Fibroblast of lung (primary cell): Measurements from ENCODE around the gene KDM6B. TPM values are rescaled to one million over a fixed set of nuclear protein-coding genes. Genes with fewer than 3 reads are reported as not detected.

Experiments
- DNase-seq, 2 donors: peaks; one replicate each; pipeline versions ENCODE4 v3.0.0 to v3.0.0-alpha.2; 2010; ENCODE audit warnings: low read depth in 2 of 2
- H2AFZ ChIP-seq: 2 replicates; pipeline ENCODE4 v1.5.1; 2012; ENCODE audit warnings: low read length, control low read depth, inconsistent platforms
- H3K27ac ChIP-seq: 2 replicates; pipeline ENCODE4 v1.5.1; 2011; ENCODE audit warnings: low read length, control low read depth; ENCODE audit not compliant: insufficient read depth
- H3K27me3 ChIP-seq: 2 replicates; pipeline ENCODE4 v1.5.1; 2011; ENCODE audit warnings: mild to moderate bottlenecking, low read length; ENCODE audit not compliant: control insufficient read depth, insufficient read depth
- H3K36me3 ChIP-seq: 2 replicates; pipeline ENCODE4 v1.5.1; 2011; ENCODE audit warnings: low read length; ENCODE audit not compliant: control insufficient read depth, insufficient read depth
- H3K4me1 ChIP-seq: 2 replicates; pipeline ENCODE4 v1.5.1; 2011; ENCODE audit warnings: low read length; ENCODE audit not compliant: control insufficient read depth, insufficient read depth; ENCODE audit errors: extremely low read depth
- H3K4me2 ChIP-seq: 2 replicates; pipeline ENCODE4 v1.5.1; 2011; ENCODE audit warnings: low read length, control low read depth; ENCODE audit not compliant: insufficient read depth; ENCODE audit errors: extremely low read depth
- H3K4me3 ChIP-seq, 4 experiments: fragments of 200-600 bp in 1 of 4; sonication (generic) in 1 of 4; replicated peaks in 1 of 4; 2 replicates each; pipeline ENCODE4 v1.5.1; 2011 to 2016; ENCODE audit warnings: low read length in 4 of 4, low read depth in 3 of 4, mild to moderate bottlenecking in 3 of 4, control low read depth in 2 of 4, inconsistent platforms in 1 of 4, mixed read lengths in 1 of 4; ENCODE audit not compliant: insufficient read depth in 1 of 4; ENCODE audit errors: control extremely low read depth in 1 of 4
- H3K79me2 ChIP-seq: 2 replicates; pipeline ENCODE4 v1.5.1; 2012; ENCODE audit warnings: mild to moderate bottlenecking, low read length, inconsistent platforms; ENCODE audit not compliant: control insufficient read depth, insufficient read depth
- H3K9ac ChIP-seq: 2 replicates; pipeline ENCODE4 v1.5.1; 2011; ENCODE audit warnings: mild to moderate bottlenecking, low read length, control low read depth; ENCODE audit not compliant: insufficient read depth
- H3K9me3 ChIP-seq: 2 replicates; pipeline ENCODE4 v1.5.1; 2012; ENCODE audit warnings: low read depth, low read length; ENCODE audit not compliant: control insufficient read depth, insufficient read depth
- H4K20me1 ChIP-seq: 2 replicates; pipeline ENCODE4 v1.5.1; 2011; ENCODE audit warnings: low read length; ENCODE audit not compliant: control insufficient read depth, insufficient read depth; ENCODE audit errors: extremely low read depth
- CTCF ChIP-seq, 2 donors: IDR thresholded peaks in 1 of 2; conservative IDR thresholded peaks in 1 of 2; 1 replicate in 1 of 2; 2 replicates in 1 of 2; pipeline ENCODE4 v1.5.1; 2011 to 2012; ENCODE audit warnings: low read length in 2 of 2, control low read depth in 1 of 2, inconsistent platforms in 1 of 2, low read depth in 1 of 2, mild to moderate bottlenecking in 1 of 2
- EZH2 ChIP-seq: IDR thresholded peaks from 2 replicates; pipeline ENCODE4 v1.5.1; 2012; ENCODE audit warnings: low read length, control low read depth, mild to moderate bottlenecking; ENCODE audit errors: missing control alignments
- polyA plus RNA-seq, 2 donors: library from polyadenylated mRNA; depleted of rRNA in 1 of 2; stranded (reverse) in 1 of 2; unstranded in 1 of 2; fragments of >200 nt; gene quantifications; 2 replicates each; pipeline ENCODE4 v1.2.1, GENCODE V29; 2011 to 2012; ENCODE audit warnings: missing spikeins in 1 of 2
- total RNA-seq: library from RNA; depleted of rRNA; stranded (reverse); fragments of >200 nt; gene quantifications from 2 replicates; pipeline ENCODE4 v1.2.1, GENCODE V29; 2014

The KDM6B gene
- total and polyA plus RNA-seq, 2 donors (not counting 1 experiment from before 2014, with no cell fraction given): 1.1 to 9.4 TPM

- Histone ChIP-seq H3K36me3 (peaks cover 27% of the 10 kb centered on the region), H3K27me3 (no peaks in the 10 kb centered on the region), H3K4me3 (peak overlapping the region; percentile 71 to 93 (median 86)), H2AFZ (no peak overlapping the region), H4K20me1 (no peaks in the 10 kb centered on the region), H3K27ac (peak overlapping the region; percentile 92), H3K9ac (peak overlapping the region; percentile 5), H3K79me2 (peaks cover 14% of the 10 kb centered on the region), H3K4me1 (peaks cover 21% of the 10 kb centered on the region), H3K9me3 (no peaks in the 10 kb centered on the region), H3K4me2 (peak overlapping the region; percentile 84)
- TF ChIP-seq EZH2 (no peak), CTCF (conservative IDR thresholded peaks at IDR 0.05 in 1 of 2, IDR thresholded peaks at IDR 0.05 in 1 of 2; ENCODE audit: low read depth in 1 of 2, low read length in 2 of 2) (no peak)
- DNase-seq: peak; percentile 30 to 40
Observed at GRCh38 chr17:7856011-7856810, 22.2 kb downstream of the KDM6B start.

DNA sequence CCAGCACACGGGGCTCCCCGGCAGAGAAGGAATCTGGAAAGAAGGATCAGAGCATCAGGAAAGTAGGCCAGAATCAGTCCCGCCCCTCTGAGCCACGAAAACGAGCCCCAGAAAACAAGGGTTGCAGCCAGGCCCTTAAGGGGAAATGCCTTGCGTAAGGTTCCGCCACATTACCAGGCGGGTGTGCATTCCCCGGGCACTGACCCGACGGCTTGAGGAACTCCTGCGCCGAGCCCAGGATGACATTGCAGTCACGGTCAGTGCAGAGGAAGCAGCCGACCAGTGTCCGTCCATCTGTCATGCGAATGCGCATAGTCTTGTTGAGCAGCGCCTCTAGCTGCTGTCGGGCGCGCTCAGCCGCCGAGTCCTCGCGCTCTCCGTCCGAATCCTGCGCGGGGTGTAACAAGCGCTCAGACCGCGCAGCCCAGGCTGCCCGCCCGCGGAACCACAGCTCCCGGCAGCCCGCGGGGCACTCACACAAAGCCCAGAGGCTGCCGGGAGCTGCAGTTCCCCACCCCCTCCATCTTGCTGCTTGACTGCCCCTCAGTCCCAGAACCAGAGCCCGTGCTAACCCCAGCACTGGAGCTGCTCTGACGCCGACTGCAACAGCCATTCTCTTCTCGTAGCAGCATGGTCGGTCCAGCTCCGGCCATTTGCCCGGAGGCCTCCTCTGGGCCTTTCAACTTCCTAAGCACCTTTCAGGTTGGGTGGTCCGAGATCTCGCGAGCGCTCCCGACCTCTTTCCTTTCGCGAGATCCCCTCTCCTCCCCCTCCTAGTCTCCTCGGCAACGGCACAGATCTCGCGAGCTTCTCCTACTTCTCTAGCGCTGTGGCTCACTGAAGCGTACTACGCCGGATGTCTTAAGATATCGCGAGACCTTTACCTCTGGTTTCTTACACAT lies 23.0 kb downstream of the KDM6B start, which contains the start of gene NAA38:
Gene NAA38, minus strand, starts transcription at position 749 of the 902 bp plus-strand sequence. Its CDS starts 96 bp downstream, at position 653.
- Histone ChIP-seq H3K4me2 (peak within 1 kb of the TSS; percentile 99), H3K36me3 (peaks cover 20% of the 10 kb centered on the region), H3K27me3 (no peaks in the 10 kb centered on the region), H3K9me3 (no peaks in the 10 kb centered on the region), H3K4me1 (peaks cover 19% of the 10 kb centered on the region), H2AFZ (peak within 1 kb of the TSS; percentile 97), H4K20me1 (no peaks in the 10 kb centered on the region), H3K9ac (peak within 1 kb of the TSS; percentile 80), H3K79me2 (peaks cover 14% of the 10 kb centered on the region), H3K4me3 (peak within 1 kb of the TSS; percentile 71 to 93 (median 86)), H3K27ac (peak within 1 kb of the TSS; percentile 92)
- DNase-seq: peak; percentile 99 to 100
- peak; percentile 8 to 53 for TF ChIP-seq CTCF (conservative IDR thresholded peaks at IDR 0.05 in 1 of 2, IDR thresholded peaks at IDR 0.05 in 1 of 2; ENCODE audit: low read depth in 1 of 2, low read length in 2 of 2)
- no peak for TF ChIP-seq EZH2
